GM18909 (cell line): ENCODE results near the gene DDO.
"Not testable (repeated sequence)": the region's sequence is repeated elsewhere in the genome, so short reads cannot be mapped to it uniquely, and the experiment has no call there.

Source experiments
- ATAC-seq: cut with Tn5 transposase; IDR thresholded peaks from one replicate; pipeline ENCODE4 v1.9.1; 2021; ENCODE audit warnings: mild to moderate bottlenecking; ENCODE audit not compliant: unreplicated experiment, poor library complexity

DDO gene

GRCh38 chr6:110351546-110351945, 63.8 kb downstream of the DDO start:
- no peak for ATAC-seq

GRCh38 chr6:110350593-110350992, 64.8 kb downstream of the DDO start:
- ATAC-seq = not testable (repeated sequence)

- no peak for ATAC-seq
Observed at GRCh38 chr6:110348961-110349690, 66.2 kb downstream of the DDO start.

- no peak for ATAC-seq
Observed at GRCh38 chr6:110345025-110345424, 70.3 kb downstream of the DDO start.

DNA sequence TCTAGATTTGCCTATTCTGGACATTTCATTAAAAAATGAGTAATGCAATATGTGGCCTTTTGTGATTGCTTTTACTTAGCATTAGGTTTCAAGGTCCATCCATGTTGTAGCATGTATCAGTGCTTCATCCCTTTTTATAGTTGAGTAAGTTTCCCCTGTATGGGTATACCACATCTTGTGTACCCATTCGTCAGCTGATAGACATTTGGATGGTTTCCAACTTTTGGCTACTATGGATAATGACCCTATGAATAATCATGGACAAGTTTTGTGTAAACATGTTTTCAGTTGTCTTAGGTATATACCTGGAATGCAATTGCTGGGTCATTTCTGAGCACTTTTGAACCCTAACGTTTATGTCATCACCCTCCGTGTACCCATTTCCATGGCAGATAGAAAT, 72.6 kb downstream of the DDO start:
- ATAC-seq = no peak
